Trophoblast cell (in vitro differentiated cells and primary cell): ENCODE data around the gene CST1.
A peak's percentile ranks its signal among the peaks of the same experiment; 100 is the strongest.
"Not testable (repeated sequence)": the region's sequence is repeated elsewhere in the genome, so short reads cannot be mapped to it uniquely, and the experiment has no call there.

Experiments used
- DNase-seq, 2 donors: peaks; one replicate each; pipeline ENCODE4 v3.0.0-alpha.2; 2016
- H2AFZ ChIP-seq: 2 replicates; pipeline ENCODE4 v1.6.1; 2013; ENCODE audit warnings: low read length, moderate library complexity, mild to moderate bottlenecking; ENCODE audit not compliant: insufficient read depth, poor library complexity
- H2AK5ac ChIP-seq: 2 replicates; pipeline ENCODE4 v1.6.1; 2013; ENCODE audit warnings: mild to moderate bottlenecking, low read length
- H2BK120ac ChIP-seq: 2 replicates; pipeline ENCODE4 v1.6.1; 2013; ENCODE audit warnings: low read length, mild to moderate bottlenecking, moderate library complexity; ENCODE audit not compliant: insufficient read depth, poor library complexity
- H2BK12ac ChIP-seq: 2 replicates; pipeline ENCODE4 v1.6.1; 2013; ENCODE audit warnings: mild to moderate bottlenecking, low read length, moderate library complexity
- H2BK5ac ChIP-seq: 2 replicates; pipeline ENCODE4 v1.6.1; 2013; ENCODE audit warnings: low read length, low read depth, moderate library complexity, mild to moderate bottlenecking; ENCODE audit not compliant: poor library complexity
- H3K14ac ChIP-seq: 2 replicates; pipeline ENCODE4 v1.6.1; 2013; ENCODE audit warnings: mild to moderate bottlenecking, low read length
- H3K18ac ChIP-seq: 2 replicates; pipeline ENCODE4 v1.6.1; 2013; ENCODE audit warnings: mild to moderate bottlenecking, low read length
- H3K23ac ChIP-seq: 2 replicates; pipeline ENCODE4 v1.6.1; 2013; ENCODE audit warnings: low read length
- H3K27ac ChIP-seq: 2 replicates; pipeline ENCODE4 v1.5.1; 2013; ENCODE audit warnings: low read depth, mild to moderate bottlenecking, inconsistent platforms, low read length, moderate library complexity
- H3K27me3 ChIP-seq: 2 replicates; pipeline ENCODE4 v1.6.1; 2013; ENCODE audit warnings: inconsistent platforms, mild to moderate bottlenecking, low read length, moderate library complexity; ENCODE audit not compliant: insufficient read depth
- H3K36me3 ChIP-seq, 2 experiments: 1 replicate in 1 of 2; 2 replicates in 1 of 2; pipeline ENCODE4 v1.6.1; 2013; ENCODE audit warnings: low read length in 2 of 2, mild to moderate bottlenecking in 2 of 2, moderate library complexity in 1 of 2; ENCODE audit not compliant: insufficient read depth in 2 of 2, control insufficient read depth in 1 of 2
- H3K4ac ChIP-seq: 2 replicates; pipeline ENCODE4 v1.6.1; 2013; ENCODE audit warnings: low read depth, mild to moderate bottlenecking, low read length, moderate library complexity
- H3K4me1 ChIP-seq, 2 experiments: 1 replicate in 1 of 2; 2 replicates in 1 of 2; pipeline ENCODE4 v1.6.1; 2013; ENCODE audit warnings: low read length in 2 of 2, mild to moderate bottlenecking in 2 of 2, moderate library complexity in 1 of 2; ENCODE audit not compliant: insufficient read depth in 2 of 2, control insufficient read depth in 1 of 2
- H3K4me2 ChIP-seq: 2 replicates; pipeline ENCODE4 v1.6.1; 2013; ENCODE audit warnings: inconsistent platforms, mild to moderate bottlenecking, low read length, moderate library complexity
- H3K4me3 ChIP-seq: 2 replicates; pipeline ENCODE4 v1.5.1; 2013; ENCODE audit warnings: mild to moderate bottlenecking, low read depth, low read length, inconsistent platforms
- H3K79me1 ChIP-seq: one replicate; pipeline ENCODE4 v1.6.1; 2013; ENCODE audit warnings: low read length
- H3K79me2 ChIP-seq: 2 replicates; pipeline ENCODE4 v1.6.1; 2013; ENCODE audit warnings: low read length, mild to moderate bottlenecking; ENCODE audit not compliant: control insufficient read depth, insufficient read depth, poor library complexity
- H3K9ac ChIP-seq: 2 replicates; pipeline ENCODE4 v1.6.1; 2013; ENCODE audit warnings: mild to moderate bottlenecking, low read length
- H3K9me3 ChIP-seq: 2 replicates; pipeline ENCODE4 v1.6.1; 2013; ENCODE audit warnings: low read depth, mild to moderate bottlenecking, control low read depth, inconsistent platforms, low read length; ENCODE audit not compliant: insufficient read depth
- H4K12ac ChIP-seq: 2 replicates; pipeline ENCODE4 v1.6.1; 2013; ENCODE audit warnings: low read depth, mild to moderate bottlenecking, low read length, moderate library complexity
- H4K8ac ChIP-seq: 2 replicates; pipeline ENCODE4 v1.6.1; 2013; ENCODE audit warnings: low read depth, mild to moderate bottlenecking, low read length, moderate library complexity
- H4K91ac ChIP-seq: one replicate; pipeline ENCODE4 v1.6.1; 2013; ENCODE audit warnings: low read depth, mild to moderate bottlenecking, low read length, moderate library complexity
- WGBS: extraction: QIAGEN DNeasy Blood & Tissue Kit; methylation state at CpG from one replicate; pipeline ENCODE4 v1.1.7; 2013; ENCODE audit warnings: missing lambda C conversion rate; ENCODE audit not compliant: insufficient read length, insufficient coverage; ENCODE audit errors: extremely low coverage; 5-methylcytosine and 5-hydroxymethylcytosine counted together

CST1 gene

GRCh38 chr20:23722851-23723250 is 27.9 kb downstream of the CST1 start:
- H3K4me1 ChIP-seq, H3K27ac ChIP-seq, H4K91ac ChIP-seq, H4K8ac ChIP-seq, H3K79me2 ChIP-seq, H3K18ac ChIP-seq, H4K12ac ChIP-seq, H2AFZ ChIP-seq, H3K14ac ChIP-seq, DNase-seq, H3K27me3 ChIP-seq, H3K79me1 ChIP-seq, H3K4ac ChIP-seq, H2AK5ac ChIP-seq, H2BK120ac ChIP-seq, H2BK5ac ChIP-seq, H2BK12ac ChIP-seq, H3K4me2 ChIP-seq, H3K9ac ChIP-seq, H3K36me3 ChIP-seq, H3K4me3 ChIP-seq, H3K23ac ChIP-seq, H3K9me3 ChIP-seq: not testable (repeated sequence)
- no CpG with 5 or more reads among the region's 5 CpGs for WGBS

- no peak overlapping the region for H2BK120ac ChIP-seq
- peaks cover 3% of the 10 kb centered on the region for H3K9me3 ChIP-seq
- H4K91ac ChIP-seq: no peak overlapping the region
- H3K14ac ChIP-seq: no peak overlapping the region
- H2AK5ac ChIP-seq: no peak overlapping the region
- H3K4me2 ChIP-seq: no peak overlapping the region
- no peak overlapping the region for H3K4ac ChIP-seq
- H2BK5ac ChIP-seq: no peak overlapping the region
- no peak overlapping the region for H4K12ac ChIP-seq
- no peak overlapping the region for H3K4me3 ChIP-seq
- no CpG with 5 or more reads among the region's 1 CpG for whole genome bisulfite sequencing
- no peaks in the 10 kb centered on the region for H3K36me3 ChIP-seq
- H3K79me1 ChIP-seq: no peaks in the 10 kb centered on the region
- H3K27ac ChIP-seq: no peak overlapping the region
- no peak overlapping the region for H3K18ac ChIP-seq
- H3K27me3 ChIP-seq: no peaks in the 10 kb centered on the region
- no peak overlapping the region for H2AFZ ChIP-seq
- no peak overlapping the region for H2BK12ac ChIP-seq
- no peak overlapping the region for H3K23ac ChIP-seq
- H3K79me2 ChIP-seq: no peaks in the 10 kb centered on the region
- no peak overlapping the region for H3K9ac ChIP-seq
- H3K4me1 ChIP-seq: no peaks in the 10 kb centered on the region
- no peak overlapping the region for H4K8ac ChIP-seq
- DNase-seq: no peak
These were observed 28.8 kb downstream of the CST1 start for GRCh38 chr20:23721962-23722361.

GRCh38 chr20:23719351-23719750 is 31.4 kb downstream of the CST1 start:
- not testable (repeated sequence) for H3K18ac ChIP-seq, H3K36me3 ChIP-seq, H3K23ac ChIP-seq, H3K9me3 ChIP-seq, H2AK5ac ChIP-seq, H3K4me3 ChIP-seq, H4K8ac ChIP-seq, H2BK120ac ChIP-seq, H3K27ac ChIP-seq, H3K14ac ChIP-seq, H4K12ac ChIP-seq, H3K4me1 ChIP-seq, H4K91ac ChIP-seq, H3K27me3 ChIP-seq, H2BK12ac ChIP-seq, H2AFZ ChIP-seq, H3K4me2 ChIP-seq, H3K9ac ChIP-seq, H2BK5ac ChIP-seq, H3K79me1 ChIP-seq, H3K79me2 ChIP-seq, H3K4ac ChIP-seq
- WGBS: no CpG with 5 or more reads among the region's 9 CpGs
- peak in 1 of 2 donors; percentile 25 for DNase-seq

GRCh38 chr20:23711778-23712177 is 39.0 kb downstream of the CST1 start:
- not testable (repeated sequence) for H4K91ac ChIP-seq, H3K79me1 ChIP-seq, H2BK120ac ChIP-seq, H3K27ac ChIP-seq, H4K8ac ChIP-seq, DNase-seq, H2BK5ac ChIP-seq, H4K12ac ChIP-seq, H3K4ac ChIP-seq, H3K36me3 ChIP-seq, H3K18ac ChIP-seq, H2AK5ac ChIP-seq, H2AFZ ChIP-seq, H3K4me1 ChIP-seq, H3K4me2 ChIP-seq, H3K4me3 ChIP-seq, H3K27me3 ChIP-seq, H3K9me3 ChIP-seq, H3K79me2 ChIP-seq, H3K9ac ChIP-seq, H3K14ac ChIP-seq, H2BK12ac ChIP-seq, H3K23ac ChIP-seq

GRCh38 chr20:23710771-23711170 is 40.0 kb downstream of the CST1 start:
- Histone ChIP-seq H2AFZ (no peak overlapping the region), H3K4me1 (no peaks in the 10 kb centered on the region), H3K27ac (no peak overlapping the region), H3K36me3 (no peaks in the 10 kb centered on the region), H3K9ac (no peak overlapping the region), H4K12ac (no peak overlapping the region), H3K4ac (no peak overlapping the region), H3K18ac (no peak overlapping the region), H2AK5ac (no peak overlapping the region), H2BK12ac (no peak overlapping the region), H3K9me3 (peaks cover 6% of the 10 kb centered on the region), H3K79me1 (no peaks in the 10 kb centered on the region), H2BK5ac (no peak overlapping the region), H3K4me2 (no peak overlapping the region), H3K23ac (no peak overlapping the region), H4K91ac (no peak overlapping the region), H4K8ac (no peak overlapping the region), H3K27me3 (no peaks in the 10 kb centered on the region), H2BK120ac (no peak overlapping the region), H3K4me3 (no peak overlapping the region), H3K14ac (no peak overlapping the region), H3K79me2 (no peaks in the 10 kb centered on the region)
- DNase-seq: no peak
- WGBS: no CpG with 5 or more reads among the region's 4 CpGs
